Measurements from ENCODE around the gene PLEKHM2. TPM values are rescaled to one million over a fixed set of nuclear protein-coding genes. Genes with fewer than 3 reads are reported as not detected.

PLEKHM2 gene
- total RNA-seq, 1 donor from 2014 or later, result 42.8 TPM

GRCh38 chr1:15674386-15675159 lies 9.5 kb upstream of the PLEKHM2 start:
- no peak for DNase-seq (ENCODE audit: low read depth)
- H3K4me3 ChIP-seq (ENCODE audit: low read depth, low read length), result no peak overlapping the region
- TF ChIP-seq, protein P1, sequence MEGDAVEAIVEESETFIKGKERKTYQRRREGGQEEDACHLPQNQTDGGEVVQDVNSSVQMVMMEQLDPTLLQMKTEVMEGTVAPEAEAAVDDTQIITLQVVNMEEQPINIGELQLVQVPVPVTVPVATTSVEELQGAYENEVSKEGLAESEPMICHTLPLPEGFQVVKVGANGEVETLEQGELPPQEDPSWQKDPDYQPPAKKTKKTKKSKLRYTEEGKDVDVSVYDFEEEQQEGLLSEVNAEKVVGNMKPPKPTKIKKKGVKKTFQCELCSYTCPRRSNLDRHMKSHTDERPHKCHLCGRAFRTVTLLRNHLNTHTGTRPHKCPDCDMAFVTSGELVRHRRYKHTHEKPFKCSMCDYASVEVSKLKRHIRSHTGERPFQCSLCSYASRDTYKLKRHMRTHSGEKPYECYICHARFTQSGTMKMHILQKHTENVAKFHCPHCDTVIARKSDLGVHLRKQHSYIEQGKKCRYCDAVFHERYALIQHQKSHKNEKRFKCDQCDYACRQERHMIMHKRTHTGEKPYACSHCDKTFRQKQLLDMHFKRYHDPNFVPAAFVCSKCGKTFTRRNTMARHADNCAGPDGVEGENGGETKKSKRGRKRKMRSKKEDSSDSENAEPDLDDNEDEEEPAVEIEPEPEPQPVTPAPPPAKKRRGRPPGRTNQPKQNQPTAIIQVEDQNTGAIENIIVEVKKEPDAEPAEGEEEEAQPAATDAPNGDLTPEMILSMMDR (conservative IDR thresholded peaks at IDR 0.05; ENCODE audit: low read depth, low read length), result no peak

GRCh38 chr1:15676010-15676409 lies 8.1 kb upstream of the PLEKHM2 start:
- DNase-seq (ENCODE audit: low read depth), result no peak
- TF ChIP-seq, protein P1 (conservative IDR thresholded peaks at IDR 0.05; ENCODE audit: low read depth, low read length), result no peak
- H3K4me3 ChIP-seq (ENCODE audit: low read depth, low read length), result no peak overlapping the region

DNA sequence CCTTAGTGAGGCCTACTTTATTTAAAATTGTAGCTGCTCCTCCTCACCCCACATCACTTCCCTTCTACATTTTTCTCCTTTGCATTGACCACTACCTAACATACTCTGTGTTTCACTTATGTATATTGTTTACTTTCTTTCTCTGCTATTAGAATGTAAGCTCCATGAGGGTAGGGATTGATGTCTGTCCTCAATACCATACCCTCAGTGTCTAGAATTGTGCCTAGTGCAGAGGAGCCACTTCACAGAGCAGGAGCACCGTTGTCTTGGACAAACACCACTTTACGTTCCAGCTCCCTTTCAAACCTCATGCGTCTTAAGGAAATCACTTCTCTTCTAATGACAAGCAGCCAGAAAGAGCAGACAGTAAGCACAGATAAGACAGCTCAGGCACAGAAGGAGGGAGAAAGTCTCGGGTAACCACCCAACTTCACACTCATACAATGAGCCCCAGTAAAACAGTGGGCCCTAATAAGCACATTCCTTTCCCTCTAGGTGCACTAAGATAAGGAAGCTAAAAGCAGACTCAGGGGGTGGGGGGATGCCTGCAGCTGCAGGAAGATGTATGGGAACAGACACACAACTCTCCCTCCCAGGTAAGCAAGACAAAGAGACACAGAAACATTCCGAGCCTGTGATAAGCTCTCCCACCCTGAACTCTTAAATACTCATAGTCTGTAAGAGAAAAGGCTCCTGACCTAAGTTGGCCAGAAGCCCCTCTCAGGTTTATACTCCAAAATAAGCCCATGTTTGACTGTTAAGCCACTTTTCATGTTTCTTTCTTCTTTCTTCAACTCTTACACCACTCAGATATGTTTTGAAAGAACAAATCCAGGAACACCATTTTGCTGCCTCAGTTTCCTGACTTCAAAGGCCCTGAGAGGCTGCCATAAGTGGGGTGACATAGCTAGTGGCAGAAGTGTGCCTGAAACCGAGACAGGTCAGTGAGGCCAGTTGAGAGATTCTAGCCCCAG lies 7.1 kb upstream of the PLEKHM2 start:
- no peak for DNase-seq (ENCODE audit: low read depth)
- TF ChIP-seq, protein P1 (conservative IDR thresholded peaks at IDR 0.05; ENCODE audit: low read depth, low read length), result no peak
- no peak overlapping the region for H3K4me3 ChIP-seq (ENCODE audit: low read depth, low read length)

DNA sequence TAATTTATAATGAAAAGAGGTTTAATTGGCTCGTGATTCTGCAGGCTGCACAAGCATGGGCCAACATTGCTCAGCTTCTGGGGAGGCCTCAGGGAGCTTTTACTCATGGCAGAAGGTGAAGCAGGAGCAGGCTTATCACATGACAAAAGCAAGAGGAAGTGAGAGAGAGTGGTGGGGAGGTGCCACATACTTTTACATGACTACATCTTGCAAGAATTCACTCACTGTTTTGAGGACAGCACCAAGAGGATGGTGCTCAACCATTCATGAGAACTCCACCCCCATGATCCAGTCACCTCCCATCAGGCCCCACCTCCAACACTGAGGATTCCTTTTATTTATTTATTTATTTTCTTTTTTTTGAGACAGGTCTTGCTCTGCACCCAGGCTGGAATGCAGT lies 5.5 kb upstream of the PLEKHM2 start:
- H3K4me3 ChIP-seq (ENCODE audit: low read depth, low read length), result no peak overlapping the region
- TF ChIP-seq, protein P1 (conservative IDR thresholded peaks at IDR 0.05; ENCODE audit: low read depth, low read length), result no peak
- DNase-seq (ENCODE audit: low read depth), result peak; percentile 94

DNA sequence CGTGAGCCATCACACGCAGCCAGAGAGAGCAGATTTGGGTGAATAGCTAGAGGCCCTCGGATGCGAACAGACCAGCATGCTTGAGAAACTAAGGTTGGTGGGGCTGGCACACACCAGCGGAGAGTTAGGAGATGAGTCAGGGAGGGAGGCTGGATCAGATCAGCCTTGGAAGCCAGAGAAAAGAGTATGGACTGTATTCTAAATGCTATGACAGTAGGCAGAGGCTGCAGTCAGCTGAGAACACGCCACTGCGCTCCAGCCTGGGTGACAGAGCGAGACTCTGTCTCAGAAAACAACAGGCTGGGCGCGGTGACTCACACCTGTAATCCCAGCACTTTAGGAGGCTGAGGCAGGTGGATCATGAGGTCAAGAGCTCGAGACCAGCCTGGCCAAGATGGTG lies 4.0 kb upstream of the PLEKHM2 start:
- DNase-seq (ENCODE audit: low read depth), result peak; percentile 85
- TF ChIP-seq, protein P1 (conservative IDR thresholded peaks at IDR 0.05; ENCODE audit: low read depth, low read length), result no peak
- no peak overlapping the region for H3K4me3 ChIP-seq (ENCODE audit: low read depth, low read length)

DNA sequence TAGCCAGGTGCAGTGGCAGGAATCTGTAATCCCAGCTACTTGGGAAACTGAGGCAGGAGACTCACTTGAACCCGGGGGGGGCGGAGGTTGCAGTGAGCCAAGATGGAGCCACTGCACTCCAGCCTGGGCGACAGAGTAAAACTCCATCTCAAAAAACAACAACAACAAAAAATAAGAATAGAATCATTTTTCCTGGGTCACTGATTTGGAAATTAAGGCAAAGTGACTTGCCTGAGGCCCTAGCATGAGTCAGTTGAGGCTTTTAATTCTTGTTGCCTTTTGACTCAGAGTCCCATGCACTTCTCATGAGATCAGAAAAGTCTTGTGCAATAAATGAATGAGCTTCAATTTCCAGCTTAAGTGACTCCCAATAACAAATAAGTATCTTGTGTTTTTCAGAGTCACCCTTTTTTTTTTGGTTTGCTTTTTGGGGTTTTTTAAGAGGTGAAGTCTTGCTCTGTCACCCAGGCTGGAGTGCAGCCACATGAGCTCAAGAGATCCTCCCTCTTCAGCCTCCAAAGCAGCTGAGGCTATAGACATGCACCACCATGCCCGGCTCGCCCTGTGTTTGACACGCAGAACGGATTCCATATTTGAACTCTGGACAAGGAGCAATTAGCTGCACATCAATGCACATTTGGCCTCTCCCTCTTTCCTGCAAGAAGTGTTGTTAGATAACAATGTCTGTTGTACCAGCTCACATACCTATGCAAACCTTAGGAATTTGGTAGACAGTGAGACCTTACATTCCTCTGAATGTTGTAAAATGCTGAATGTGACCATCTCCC lies 3.4 kb upstream of the PLEKHM2 start:
- TF ChIP-seq, protein P1 (conservative IDR thresholded peaks at IDR 0.05; ENCODE audit: low read depth, low read length), result no peak
- peak; percentile 99 for DNase-seq (ENCODE audit: low read depth)
- peak overlapping the region; percentile 14 for H3K4me3 ChIP-seq (ENCODE audit: low read depth, low read length)

Data from epithelial cell of proximal tubule (primary cell).